ENCODE measurements around the gene GPC5. TPM values are rescaled to one million over a fixed set of nuclear protein-coding genes. Genes with fewer than 3 reads are reported as not detected.

GPC5 gene
- total and polyA plus RNA-seq, 2 experiments from 2014 or later = 0.32 TPM; not detected in 1

DNA sequence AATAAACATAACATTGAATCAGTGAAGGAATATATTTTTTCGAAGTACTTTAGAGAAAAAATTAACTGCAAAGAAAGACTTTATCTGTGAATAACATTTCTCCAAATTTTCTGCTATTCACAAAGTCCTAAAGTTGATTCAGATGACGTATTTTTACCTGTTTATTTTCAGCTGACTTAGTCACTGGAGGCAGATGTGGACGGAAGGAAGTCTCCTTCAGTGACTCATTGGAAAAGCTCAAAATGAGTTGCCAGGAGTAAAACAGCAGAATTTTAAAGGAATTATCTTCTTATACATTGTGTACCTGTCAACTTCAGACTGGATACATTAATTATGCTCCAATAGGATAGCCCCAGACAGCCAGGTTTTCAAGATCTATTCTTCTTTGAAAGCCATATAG is 1148.8 kb downstream of the GPC5 start:
- Histone ChIP-seq H3K4me1 (ENCODE audit: insufficient read depth) (no peaks in the 10 kb centered on the region), H3K4me3 (no peak overlapping the region), H4K20me1 (ENCODE audit: insufficient read depth) (no peaks in the 10 kb centered on the region), H3F3A (ENCODE audit: insufficient read depth) (no peaks in the 10 kb centered on the region), H2AFZ (no peak overlapping the region), H3K9ac (no peak overlapping the region), H3K27ac (no peak overlapping the region), H3K36me3 (ENCODE audit: low read depth) (no peaks in the 10 kb centered on the region), H3K9me3 (ENCODE audit: low read depth) (no peaks in the 10 kb centered on the region), H3K9me2 (ENCODE audit: insufficient read depth) (no peaks in the 10 kb centered on the region), H3K4me2 (ENCODE audit: unreplicated experiment) (no peak overlapping the region), H3K27me3 (replicated peaks; ENCODE audit: insufficient read depth) (no peaks in the 10 kb centered on the region), H3K79me2 (ENCODE audit: insufficient read depth) (no peaks in the 10 kb centered on the region)
- WGBS, 2 experiments (ENCODE audit: low coverage in 1 of 2, low lambda C conversion rate in 2 of 2, missing lambda C conversion rate in 2 of 2) = 15 to 16% methylated on average over 3 of the region's 3 CpGs
- DNase-seq = no peak
- no peak for TF ChIP-seq EZH2phosphoT487 (IDR thresholded peaks at IDR 0.05; ENCODE audit: insufficient read depth, low read depth)
- TF ChIP-seq EZH2 (IDR thresholded peaks at IDR 0.05; ENCODE audit: insufficient read depth, poor library complexity, severe bottlenecking) = no peak
- in situ Hi-C loops (cut with MboI) = no loop called here

DNA sequence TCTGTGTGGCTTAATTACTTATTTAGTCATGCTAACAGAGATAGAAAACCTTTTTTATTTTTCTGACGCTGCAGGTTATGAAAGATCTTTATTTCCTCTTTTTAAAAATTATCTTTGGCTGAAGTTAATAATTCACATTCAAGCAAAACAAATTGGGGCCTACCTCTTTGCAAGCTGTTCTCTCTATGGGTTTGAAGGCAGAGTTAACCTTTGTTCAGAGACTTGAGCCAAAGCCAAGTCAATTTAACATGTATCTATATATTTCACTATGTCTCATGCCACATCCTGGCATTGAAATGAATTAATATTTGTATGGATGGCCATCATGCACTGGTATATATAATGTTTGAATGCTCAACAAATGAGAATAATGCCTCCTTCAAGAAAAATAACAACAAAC is 1150.9 kb downstream of the GPC5 start:
- no peak for DNase-seq
- no peaks in the 10 kb centered on the region for H3F3A ChIP-seq (ENCODE audit: insufficient read depth)
- TF ChIP-seq EZH2 (IDR thresholded peaks at IDR 0.05; ENCODE audit: insufficient read depth, poor library complexity, severe bottlenecking) = no peak
- TF ChIP-seq EZH2phosphoT487 (IDR thresholded peaks at IDR 0.05; ENCODE audit: insufficient read depth, low read depth) = no peak
- no peak overlapping the region for H3K4me2 ChIP-seq (ENCODE audit: unreplicated experiment)
- no peaks in the 10 kb centered on the region for H3K9me2 ChIP-seq (ENCODE audit: insufficient read depth)
- no peaks in the 10 kb centered on the region for H4K20me1 ChIP-seq (ENCODE audit: insufficient read depth)
- H2AFZ ChIP-seq = no peak overlapping the region
- H3K27me3 ChIP-seq (replicated peaks; ENCODE audit: insufficient read depth) = no peaks in the 10 kb centered on the region
- no peak overlapping the region for H3K4me3 ChIP-seq
- H3K79me2 ChIP-seq (ENCODE audit: insufficient read depth) = no peaks in the 10 kb centered on the region
- H3K36me3 ChIP-seq (ENCODE audit: low read depth) = no peaks in the 10 kb centered on the region
- H3K9me3 ChIP-seq (ENCODE audit: low read depth) = no peaks in the 10 kb centered on the region
- in situ Hi-C loops (cut with MboI) = no loop called here
- no peaks in the 10 kb centered on the region for H3K4me1 ChIP-seq (ENCODE audit: insufficient read depth)
- 8 to 12% methylated on average over 1 of the region's 1 CpG for WGBS, 2 experiments (ENCODE audit: low coverage in 1 of 2, low lambda C conversion rate in 2 of 2, missing lambda C conversion rate in 2 of 2)
- H3K27ac ChIP-seq = no peak overlapping the region
- H3K9ac ChIP-seq = no peak overlapping the region

- no peak for TF ChIP-seq EZH2 (IDR thresholded peaks at IDR 0.05; ENCODE audit: insufficient read depth, poor library complexity, severe bottlenecking)
- no peak for TF ChIP-seq EZH2phosphoT487 (IDR thresholded peaks at IDR 0.05; ENCODE audit: insufficient read depth, low read depth)
- Histone ChIP-seq H3K27ac (no peak overlapping the region), H3K79me2 (ENCODE audit: insufficient read depth) (no peaks in the 10 kb centered on the region), H3K4me1 (ENCODE audit: insufficient read depth) (no peaks in the 10 kb centered on the region), H2AFZ (no peak overlapping the region), H3K27me3 (replicated peaks; ENCODE audit: insufficient read depth) (no peaks in the 10 kb centered on the region), H3K9ac (no peak overlapping the region), H3F3A (ENCODE audit: insufficient read depth) (no peaks in the 10 kb centered on the region), H3K4me2 (ENCODE audit: unreplicated experiment) (no peak overlapping the region), H3K9me3 (ENCODE audit: low read depth) (no peaks in the 10 kb centered on the region), H3K36me3 (ENCODE audit: low read depth) (no peaks in the 10 kb centered on the region), H3K9me2 (ENCODE audit: insufficient read depth) (no peaks in the 10 kb centered on the region), H4K20me1 (ENCODE audit: insufficient read depth) (no peaks in the 10 kb centered on the region), H3K4me3 (no peak overlapping the region)
- in situ Hi-C loops (cut with MboI) = no loop called here
- DNase-seq = no peak
- 23 to 45% methylated on average over 3 of the region's 3 CpGs for WGBS, 2 experiments (ENCODE audit: low coverage in 1 of 2, low lambda C conversion rate in 2 of 2, missing lambda C conversion rate in 2 of 2)
Observed at GRCh38 chr13:92553470-92554114, 1155.2 kb downstream of the GPC5 start.

- H3F3A ChIP-seq (ENCODE audit: insufficient read depth) = no peaks in the 10 kb centered on the region
- H4K20me1 ChIP-seq (ENCODE audit: insufficient read depth) = no peaks in the 10 kb centered on the region
- H3K79me2 ChIP-seq (ENCODE audit: insufficient read depth) = no peaks in the 10 kb centered on the region
- H3K27ac ChIP-seq = no peak overlapping the region
- H3K9ac ChIP-seq = no peak overlapping the region
- no peak overlapping the region for H2AFZ ChIP-seq
- 20 to 28% methylated on average over 5 of the region's 5 CpGs for WGBS, 2 experiments (ENCODE audit: low coverage in 1 of 2, low lambda C conversion rate in 2 of 2, missing lambda C conversion rate in 2 of 2)
- TF ChIP-seq EZH2phosphoT487 (IDR thresholded peaks at IDR 0.05; ENCODE audit: insufficient read depth, low read depth) = no peak
- TF ChIP-seq EZH2 (IDR thresholded peaks at IDR 0.05; ENCODE audit: insufficient read depth, poor library complexity, severe bottlenecking) = no peak
- no peaks in the 10 kb centered on the region for H3K9me2 ChIP-seq (ENCODE audit: insufficient read depth)
- H3K4me3 ChIP-seq = no peak overlapping the region
- no peaks in the 10 kb centered on the region for H3K36me3 ChIP-seq (ENCODE audit: low read depth)
- no peak for DNase-seq
- H3K4me2 ChIP-seq (ENCODE audit: unreplicated experiment) = no peak overlapping the region
- in situ Hi-C loops (cut with MboI) = no loop called here
- H3K27me3 ChIP-seq (replicated peaks; ENCODE audit: insufficient read depth) = no peaks in the 10 kb centered on the region
- H3K9me3 ChIP-seq (ENCODE audit: low read depth) = no peaks in the 10 kb centered on the region
- H3K4me1 ChIP-seq (ENCODE audit: insufficient read depth) = no peaks in the 10 kb centered on the region
Observed at GRCh38 chr13:92560883-92561282, 1162.5 kb downstream of the GPC5 start.

Measured in GM23248 (cell line).